ENCODE results near the gene PDE8A.

GRCh38 chr15:85000189-85000864 is 18.7 kb downstream of the PDE8A start:
- TF ChIP-seq CTCF (IDR thresholded peaks at IDR 0.05; ENCODE audit: low read length) (no peak), EZH2 (optimal IDR thresholded peaks at IDR 0.05; ENCODE audit: low read depth, low read length) (no peak), EZH2phosphoT487 (IDR thresholded peaks at IDR 0.05; ENCODE audit: low read length) (no peak)
